HepG2 (cell line): ENCODE data around the gene ASIC3. TPM values are rescaled to one million over a fixed set of nuclear protein-coding genes. Genes with fewer than 3 reads are reported as not detected.

Experiments
- ATAC-seq: fragments of 200-7000 bp; cut with Tn5 transposase; 3 replicates; pipeline ENCODE4 v1.9.1; 2020; ENCODE audit warnings: mild to moderate bottlenecking, moderate library complexity
- BruUV-seq: library from RNA; stranded (reverse); fragments of 400-500 nt; replicated peaks from 2 replicates; lab custom pipeline; 2021; lab: Mats Ljungman, UMichigan
- CTCF ChIA-PET: fragments of 300-600 bp; formaldehyde crosslinking; extraction: SDS; loops from one replicate; lab custom pipeline; 2021; ENCODE audit warnings: low total read pairs, inconsistent platforms, low intra/inter-chr PET ratio; lab: Yijun Ruan, JAX
- POLR2A ChIA-PET: fragments of 350-600 bp; sonication (Branson Sonifier 250); formaldehyde crosslinking; loops from one replicate; lab custom pipeline; 2020; ENCODE audit warnings: antibody characterized with exemption, inconsistent platforms; lab: Yijun Ruan, JAX
- DNase-seq: peaks from one replicate; pipeline ENCODE4 v3.0.0-alpha.2; 2015; ENCODE audit warnings: low spot score
- FAIRE-seq: peaks from 3 replicates; lab custom pipeline; 2011; peaks lifted over from hg19 to GRCh38; lab: Jason Lieb, UNC
- H2AFZ ChIP-seq: one replicate; pipeline ENCODE4 v1.6.1; 2011; ENCODE audit warnings: low read length, inconsistent platforms
- H3K27ac ChIP-seq: fragments of 300-600 bp; 3 replicates; pipeline ENCODE4 v1.8.0; 2011; ENCODE audit warnings: mixed run types, mild to moderate bottlenecking, mixed read lengths, low read length, inconsistent platforms; ENCODE audit not compliant: insufficient read depth; ENCODE audit errors: extremely low read length
- H3K27me3 ChIP-seq, 2 experiments: fragments of 200-600 bp in 1 of 2; 2 replicates in 1 of 2; 3 replicates in 1 of 2; pipeline versions ENCODE4 v1.6.0 to v1.8.0; 2011; ENCODE audit warnings: low read length in 2 of 2, mild to moderate bottlenecking in 2 of 2, moderate library complexity in 2 of 2, inconsistent platforms in 1 of 2; ENCODE audit not compliant: insufficient read depth in 2 of 2, control insufficient read depth in 1 of 2
- H3K36me3 ChIP-seq, 2 experiments: fragments of 200-600 bp in 1 of 2; replicated peaks in 1 of 2; 2 replicates in 1 of 2; 3 replicates in 1 of 2; pipeline versions ENCODE4 v1.5.1 to v1.8.0; 2011; ENCODE audit warnings: low read length in 2 of 2, inconsistent platforms in 1 of 2; ENCODE audit not compliant: insufficient read depth in 2 of 2, control insufficient read depth in 1 of 2
- H3K4me1 ChIP-seq: 2 replicates; pipeline ENCODE4 v1.5.1; 2012; ENCODE audit warnings: low read length, inconsistent platforms; ENCODE audit not compliant: insufficient read depth
- H3K4me2 ChIP-seq: 2 replicates; pipeline ENCODE4 v1.6.0; 2011; ENCODE audit warnings: low read depth, low read length, inconsistent platforms
- H3K4me3 ChIP-seq, 3 experiments: fragments of 200-600 bp in 1 of 3; sonication (generic), shearing (Covaris generic) in 1 of 3; replicated peaks in 1 of 3; 2 replicates each; pipeline ENCODE4 v1.5.1; 2011 to 2016; ENCODE audit warnings: low read length in 3 of 3, inconsistent platforms in 2 of 3, low read depth in 2 of 3, mild to moderate bottlenecking in 2 of 3, control low read depth in 1 of 3, mixed read lengths in 1 of 3; ENCODE audit not compliant: insufficient read depth in 1 of 3
- H3K79me2 ChIP-seq: one replicate; pipeline ENCODE4 v1.6.1; 2011; ENCODE audit warnings: low read length, inconsistent platforms; ENCODE audit not compliant: insufficient read depth
- H3K9ac ChIP-seq: 2 replicates; pipeline ENCODE4 v1.6.0; 2011; ENCODE audit warnings: mild to moderate bottlenecking, low read depth, low read length, inconsistent platforms; ENCODE audit not compliant: insufficient read depth
- H3K9me3 ChIP-seq: 2 replicates; pipeline ENCODE4 v1.5.1; 2012; ENCODE audit warnings: mild to moderate bottlenecking, low read length
- H4K20me1 ChIP-seq: 2 replicates; pipeline ENCODE4 v1.6.0; 2011; ENCODE audit warnings: inconsistent platforms, mild to moderate bottlenecking, low read length, moderate library complexity; ENCODE audit not compliant: insufficient read depth
- CSRNP1 ChIP-seq: sonication (generic); formaldehyde crosslinking; IDR thresholded peaks from 2 replicates; pipeline ENCODE4 v1.8.1; 2023; ENCODE audit warnings: mild to moderate bottlenecking, missing genetic modification reagents
- IRF2 ChIP-seq: IDR thresholded peaks from 2 replicates; pipeline ENCODE4 v1.6.1; 2018; ENCODE audit warnings: missing genetic modification reagents, missing compliant biosample characterization
- MTF2 ChIP-seq: sonication (generic); formaldehyde crosslinking; IDR thresholded peaks from 2 replicates; pipeline ENCODE4 v1.5.0; 2020; ENCODE audit warnings: missing genetic modification reagents, borderline replicate concordance
- SP1 ChIP-seq, 2 experiments: fragments of 450-650 bp in 1 of 2; sonication (generic) in 1 of 2; formaldehyde crosslinking in 1 of 2; IDR thresholded peaks; 2 replicates each; pipeline versions ENCODE4 v1.4.0 to v1.6.1; 2016 to 2020; ENCODE audit warnings: missing genetic modification reagents in 1 of 2
- TEAD2 ChIP-seq: sonication (generic); formaldehyde crosslinking; IDR thresholded peaks from 2 replicates; pipeline ENCODE4 v1.9.0; 2021; ENCODE audit warnings: missing genetic modification reagents
- ZBTB49 ChIP-seq: sonication (generic); formaldehyde crosslinking; IDR thresholded peaks from 2 replicates; pipeline ENCODE4 v1.4.0; 2020; ENCODE audit warnings: missing genetic modification reagents, borderline replicate concordance
- ZFP90 ChIP-seq: sonication (generic); formaldehyde crosslinking; IDR thresholded peaks from 2 replicates; pipeline ENCODE4 v1.8.0; 2022; ENCODE audit warnings: missing genetic modification reagents, mild to moderate bottlenecking, inconsistent platforms, borderline replicate concordance
- ZNF235 ChIP-seq: sonication (generic); formaldehyde crosslinking; IDR thresholded peaks from 2 replicates; pipeline ENCODE4 v1.8.1; 2023; ENCODE audit warnings: mild to moderate bottlenecking, missing genetic modification reagents, borderline replicate concordance
- ZNF281 ChIP-seq: sonication (generic); formaldehyde crosslinking; IDR thresholded peaks from 2 replicates; pipeline ENCODE4 v1.4.0; 2020; ENCODE audit warnings: missing genetic modification reagents, borderline replicate concordance
- ZNF790 ChIP-seq: sonication (generic); formaldehyde crosslinking; IDR thresholded peaks from 2 replicates; pipeline ENCODE4 v1.8.0; 2022; ENCODE audit warnings: missing genetic modification reagents, mild to moderate bottlenecking, borderline replicate concordance
- WGBS: methylation state at CpG from one replicate; pipeline ENCODE4 v1.1.6; 2017; ENCODE audit warnings: low lambda C conversion rate; 5-methylcytosine and 5-hydroxymethylcytosine counted together
- in situ Hi-C: cut with HindIII; loops from 2 replicates; pipeline ENCODE4 v1.10.0; 2017; ENCODE audit warnings: low pct_unique_long_range_greater_than_20kb; ENCODE audit not compliant: extremely low pct_ligation_motif_present
- intact Hi-C: fragments of 100-400 bp; cut with micrococcal nuclease; formaldehyde crosslinking; loops from one replicate; pipeline ENCODE4 v1.10.0; 2022; ENCODE audit not compliant: unreplicated experiment
- polyA plus RNA-seq, 8 experiments: library from polyadenylated mRNA; depleted of rRNA in 3 of 8; stranded (reverse) in 7 of 8; unstranded in 1 of 8; fragments of >200 nt; fragmentation: Illumina TruSeq in 4 of 8; extraction: Trizol in 4 of 8; gene quantifications; 2 replicates each; pipeline versions ENCODE4 v1.2.1 to v1.2.3, GENCODE V29; 2011 to 2016; ENCODE audit warnings: low read depth in 4 of 8, missing spikeins in 1 of 8, mixed read lengths in 1 of 8; ENCODE audit not compliant: insufficient read depth in 1 of 8
- total RNA-seq, 5 experiments: library from RNA; depleted of rRNA; stranded (reverse); fragments of >200 nt; fragmentation: Illumina TruSeq; extraction: Trizol; gene quantifications; 2 replicates each; pipeline ENCODE4 v1.2.3, GENCODE V29; 2016; ENCODE audit warnings: low read depth in 1 of 5

ASIC3 gene
- total and polyA plus RNA-seq, 2 of the 13 experiments (the other 11 are each of a cell fraction or from before 2014, with no cell fraction given), result 0.51 TPM; not detected in 1

- under 1% methylated on average over 33 of the region's 69 CpGs for WGBS
- ChIA-PET CTCF (no interaction called here), POLR2A (interaction anchor here (0.9 to 3.8 kb wide), 3 partner anchors 21 to 55 kb away, joined by 3 to 144 read pairs (median 4); partner anchors contain the start of gene ABCB8)
- FAIRE-seq (no peak), ATAC-seq (peak; percentile 36), DNase-seq (peak; percentile 50)
- intact Hi-C loops, result loop anchor here (10.0 kb wide), 1 partner anchor 162 kb away; the partner anchor contains the start of gene SMARCD3
- Histone ChIP-seq H4K20me1 (peaks cover 5% of the 10 kb centered on the region; the same call in 1 of the 2 replicates), H3K36me3 (no peaks in the 10 kb centered on the region), H3K4me2 (peak within 1 kb of the TSS; percentile 97), H3K27me3 (no peaks in the 10 kb centered on the region; a peak in 1 of 5 replicates), H3K9me3 (no peaks in the 10 kb centered on the region), H3K4me3 (peak within 1 kb of the TSS; percentile 85 to 96 (median 88)), H3K27ac (peak within 1 kb of the TSS; percentile 85), H3K9ac (peak within 1 kb of the TSS; percentile 100), H3K4me1 (peaks cover 54% of the 10 kb centered on the region), H3K79me2 (peaks cover 48% of the 10 kb centered on the region), H2AFZ (no peak within 1 kb of the TSS)
- BruUV-seq, result no TSS peak
- in situ Hi-C loops, result no loop called here
- TF ChIP-seq MTF2 (CRISPR knock-in tag) (no peak), IRF2 (CRISPR knock-in tag) (peak; percentile 64), TEAD2 (CRISPR knock-in tag) (0 out of 2 replicates have a peak, but pooled peaks have one; percentile 49), ZBTB49 (CRISPR knock-in tag) (no peak), ZNF281 (CRISPR knock-in tag) (0 out of 2 replicates have a peak, but pooled peaks have one; percentile 43), ZNF790 (CRISPR knock-in tag) (no peak), ZNF235 (CRISPR knock-in tag) (no peak), CSRNP1 (CRISPR knock-in tag) (no peak), SP1 (IDR thresholded peaks at IDR 0.05) (no peak), SP1 (CRISPR knock-in tag; IDR thresholded peaks at IDR 0.05) (0 out of 2 replicates have a peak, but pooled peaks have one; percentile 13), ZFP90 (CRISPR knock-in tag) (0 out of 2 replicates have a peak, but pooled peaks have one; percentile 61)
These were observed 34.9 kb downstream of the ASIC3 start, which contains the start of gene TMUB1 for GRCh38 chr7:151083071-151083823. Gene TMUB1 (minus strand): TSS chr7:151083493. CDS start chr7:151082563, 930 bp downstream.
